Measurements from ENCODE around the gene FAM131A.

FAM131A gene

DNA sequence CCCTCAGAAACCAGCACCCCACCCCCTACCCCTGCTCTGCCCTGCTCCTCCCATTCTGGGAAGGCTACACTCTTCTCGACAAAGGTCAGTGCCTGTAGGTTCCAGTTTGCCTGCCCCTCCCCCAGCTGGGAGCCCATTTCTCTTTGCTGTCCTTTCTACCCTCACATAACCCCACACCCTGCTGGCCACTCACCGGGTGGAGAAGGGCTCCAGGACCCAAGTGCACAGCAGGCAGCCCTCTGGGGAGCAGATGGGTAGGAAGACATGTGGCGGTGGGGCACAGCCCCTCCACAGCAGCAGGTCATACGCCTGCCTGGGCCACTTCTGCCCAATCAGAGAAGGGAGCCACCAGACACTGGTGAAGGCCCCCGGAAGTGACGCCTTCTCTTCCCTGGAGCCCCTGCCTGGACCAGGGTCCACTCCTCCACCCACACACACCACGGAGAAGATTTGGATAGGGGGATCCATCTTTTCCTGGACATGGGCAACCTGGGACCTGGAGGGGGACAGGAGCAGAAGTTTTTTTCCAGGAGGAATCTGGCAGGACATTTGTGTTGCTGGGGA lies 40.6 kb downstream of the FAM131A start, which contains the start of gene THPO:
TSS of gene THPO (minus strand) at position 326 of the 564 bp plus-strand sequence. CDS start 1,948 bp downstream, outside the sequence.
- DNase-seq (ENCODE audit: low read depth, low spot score), result no peak

DNA sequence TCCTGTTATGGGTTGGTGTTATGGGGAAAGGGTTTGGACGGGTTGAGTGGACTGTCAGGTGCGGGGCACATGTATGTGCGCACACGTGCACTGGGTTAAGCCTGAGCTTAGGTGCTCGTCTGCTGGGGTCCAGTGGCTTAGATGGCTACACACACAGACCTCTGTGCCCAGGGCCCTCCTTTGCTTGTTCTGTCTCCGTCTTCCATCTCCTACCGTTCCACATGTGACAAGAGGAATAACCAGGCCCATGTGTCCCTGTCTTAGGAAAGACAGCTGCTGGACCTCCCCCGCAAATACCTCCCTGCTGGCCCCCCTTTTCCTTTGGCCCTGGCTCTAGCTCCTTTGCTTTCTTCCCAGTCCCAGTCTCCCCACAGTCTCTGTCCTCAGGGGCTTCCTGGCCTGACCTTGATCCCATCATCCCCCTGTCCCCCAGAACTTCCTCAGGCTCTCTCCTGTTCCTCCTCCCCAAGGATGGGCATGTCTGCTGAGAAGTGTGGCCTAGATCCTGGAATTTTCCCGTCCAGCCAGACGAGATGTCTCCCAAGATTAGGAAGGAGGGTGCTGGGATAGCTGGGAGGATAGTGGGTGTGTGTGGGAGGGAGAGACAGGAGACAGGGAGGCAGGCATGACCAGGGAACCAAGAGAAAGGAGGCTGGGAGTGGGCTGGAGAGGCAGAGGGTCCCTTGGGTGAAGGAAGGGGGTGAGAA lies 41.4 kb downstream of the FAM131A start:
- no peak for DNase-seq (ENCODE audit: low read depth, low spot score)

DNA sequence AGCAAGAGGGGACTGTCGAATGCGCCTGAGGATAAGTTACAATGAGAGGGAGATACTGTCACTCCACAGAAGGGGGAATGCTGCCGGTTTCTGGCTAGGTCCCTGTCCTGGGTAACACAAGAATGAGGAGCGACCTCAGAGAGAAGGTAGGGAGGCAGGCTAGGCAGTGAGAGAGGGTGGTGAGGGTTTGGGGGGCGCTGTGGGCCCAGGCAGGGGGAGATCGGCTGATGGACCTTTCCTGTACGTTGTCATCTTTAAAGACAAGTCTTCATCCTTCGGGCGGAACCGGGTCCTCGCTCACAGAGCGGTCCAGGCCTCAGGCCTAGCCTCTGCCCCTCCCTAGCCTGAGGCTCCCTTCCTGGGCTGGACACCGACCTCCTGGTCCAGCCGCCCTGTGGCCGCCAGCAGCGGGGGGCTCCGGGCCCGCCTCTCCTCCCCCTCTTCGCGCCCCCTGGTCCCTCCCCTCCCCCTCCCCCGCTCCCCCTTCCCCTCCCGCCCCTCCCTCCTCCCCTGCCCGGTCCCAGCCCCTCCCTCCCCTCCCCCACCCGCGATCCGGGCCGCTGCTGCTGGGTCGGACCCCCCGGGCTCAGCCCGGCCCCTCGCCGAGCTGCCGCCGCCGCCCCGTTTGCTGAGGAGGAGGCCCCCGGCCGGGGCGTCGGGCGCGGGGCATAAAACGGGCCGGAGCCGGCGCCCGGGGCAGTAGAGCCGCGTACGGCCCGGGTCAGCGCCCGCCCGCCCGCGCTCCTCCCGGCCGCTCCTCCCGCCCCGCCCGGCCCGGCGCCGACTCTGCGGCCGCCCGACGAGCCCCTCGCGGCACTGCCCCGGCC lies 42.2 kb downstream of the FAM131A start, which contains the start of gene CHRD:
TSS of gene CHRD (plus strand) at position 697 of the 827 bp plus-strand sequence. CDS start 265 bp downstream, outside the sequence.
- DNase-seq (ENCODE audit: low read depth, low spot score), result no peak

DNA sequence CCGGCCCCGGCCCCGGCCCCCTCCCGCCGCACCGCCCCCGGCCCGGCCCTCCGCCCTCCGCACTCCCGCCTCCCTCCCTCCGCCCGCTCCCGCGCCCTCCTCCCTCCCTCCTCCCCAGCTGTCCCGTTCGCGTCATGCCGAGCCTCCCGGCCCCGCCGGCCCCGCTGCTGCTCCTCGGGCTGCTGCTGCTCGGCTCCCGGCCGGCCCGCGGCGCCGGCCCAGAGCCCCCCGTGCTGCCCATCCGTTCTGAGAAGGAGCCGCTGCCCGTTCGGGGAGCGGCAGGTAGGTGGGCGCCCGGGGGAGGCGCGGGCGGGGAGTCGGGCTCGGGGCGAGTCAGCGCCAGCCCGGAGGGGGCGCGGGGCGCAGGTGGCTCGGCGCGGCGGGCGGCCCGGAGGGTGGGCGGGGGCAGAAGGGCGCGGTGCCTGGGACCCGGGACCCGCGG lies 42.8 kb downstream of the FAM131A start:
- no peak for DNase-seq (ENCODE audit: low read depth, low spot score)

DNA sequence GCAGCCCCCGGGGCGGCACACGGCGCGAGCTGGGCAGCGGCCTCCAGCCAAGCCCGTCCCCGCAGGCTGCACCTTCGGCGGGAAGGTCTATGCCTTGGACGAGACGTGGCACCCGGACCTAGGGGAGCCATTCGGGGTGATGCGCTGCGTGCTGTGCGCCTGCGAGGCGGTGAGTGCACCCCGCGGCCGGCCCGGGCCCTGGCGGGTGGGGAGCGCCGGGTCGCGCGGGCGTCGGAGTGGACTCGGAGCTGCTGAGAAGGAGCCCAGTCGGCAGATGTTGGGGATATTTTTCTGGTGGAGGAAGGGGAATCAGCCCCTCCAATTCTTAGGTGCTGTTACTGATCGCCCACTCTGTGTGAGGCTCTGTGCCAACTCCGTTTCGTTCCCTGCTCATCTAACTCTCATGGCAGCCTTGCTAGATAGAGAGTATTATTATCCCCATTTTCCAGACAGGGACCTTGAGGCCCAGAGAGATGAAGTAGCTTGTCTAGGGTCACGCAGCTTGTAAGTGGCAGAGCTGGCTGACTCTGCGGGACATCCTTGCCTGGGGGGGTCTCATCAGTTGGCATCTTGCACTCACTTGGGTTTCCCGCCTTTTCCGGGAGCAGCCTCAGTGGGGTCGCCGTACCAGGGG lies 43.3 kb downstream of the FAM131A start:
- no peak for DNase-seq (ENCODE audit: low read depth, low spot score)

DNA sequence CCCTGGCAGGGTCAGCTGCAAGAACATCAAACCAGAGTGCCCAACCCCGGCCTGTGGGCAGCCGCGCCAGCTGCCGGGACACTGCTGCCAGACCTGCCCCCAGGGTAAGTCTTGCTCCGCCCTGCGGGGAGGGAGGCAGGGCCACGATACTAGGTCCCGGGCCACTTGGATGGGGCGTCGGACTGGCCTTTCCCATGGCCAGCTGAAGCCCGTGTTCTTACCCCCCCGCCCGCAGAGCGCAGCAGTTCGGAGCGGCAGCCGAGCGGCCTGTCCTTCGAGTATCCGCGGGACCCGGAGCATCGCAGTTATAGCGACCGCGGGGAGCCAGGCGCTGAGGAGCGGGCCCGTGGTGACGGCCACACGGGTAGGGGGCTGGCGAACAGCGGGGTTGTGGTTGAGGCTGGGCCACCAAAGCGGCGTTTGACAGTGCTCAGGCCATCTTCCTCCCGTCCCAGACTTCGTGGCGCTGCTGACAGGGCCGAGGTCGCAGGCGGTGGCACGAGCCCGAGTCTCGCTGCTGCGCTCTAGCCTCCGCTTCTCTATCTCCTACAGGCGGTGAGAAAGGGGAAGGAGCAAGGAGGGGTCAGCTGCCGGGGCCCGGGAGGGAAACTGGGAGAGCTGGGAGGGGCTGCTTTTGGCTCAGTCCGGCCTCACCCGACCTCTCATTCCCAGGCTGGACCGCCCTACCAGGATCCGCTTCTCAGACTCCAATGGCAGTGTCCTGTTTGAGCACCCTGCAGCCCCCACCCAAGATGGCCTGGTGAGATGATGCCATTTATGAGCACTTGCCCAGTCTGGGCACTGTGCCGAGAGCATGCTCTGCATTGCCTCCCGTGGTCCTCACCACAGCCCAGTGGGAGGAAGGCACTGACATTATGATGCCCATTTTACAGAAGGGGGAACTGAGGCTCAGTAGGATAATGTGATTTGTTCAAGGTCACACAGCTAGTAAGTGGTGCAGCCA lies 44.1 kb downstream of the FAM131A start:
- DNase-seq (ENCODE audit: low read depth, low spot score), result no peak

DNA sequence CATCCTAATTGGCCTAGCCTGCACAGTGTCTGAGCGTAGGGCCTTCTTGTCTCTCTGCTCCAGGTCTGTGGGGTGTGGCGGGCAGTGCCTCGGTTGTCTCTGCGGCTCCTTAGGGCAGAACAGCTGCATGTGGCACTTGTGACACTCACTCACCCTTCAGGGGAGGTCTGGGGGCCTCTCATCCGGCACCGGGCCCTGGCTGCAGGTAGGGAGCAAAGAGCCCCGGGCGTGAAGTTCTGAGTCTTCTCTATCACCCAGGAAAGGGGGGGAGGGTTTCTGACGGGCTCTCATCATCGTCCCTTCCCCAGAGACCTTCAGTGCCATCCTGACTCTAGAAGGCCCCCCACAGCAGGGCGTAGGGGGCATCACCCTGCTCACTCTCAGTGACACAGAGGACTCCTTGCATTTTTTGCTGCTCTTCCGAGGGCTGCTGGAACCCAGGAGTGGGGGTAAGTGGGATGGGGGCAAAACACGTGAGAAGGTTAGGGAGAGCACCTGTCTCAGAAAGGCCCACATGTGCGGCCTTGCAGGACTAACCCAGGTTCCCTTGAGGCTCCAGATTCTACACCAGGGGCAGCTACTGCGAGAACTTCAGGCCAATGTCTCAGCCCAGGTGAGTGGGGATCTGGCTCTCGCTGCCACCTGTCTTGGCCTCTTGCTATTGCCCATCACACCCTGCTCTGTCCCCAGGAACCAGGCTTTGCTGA lies 45.1 kb downstream of the FAM131A start:
- DNase-seq (ENCODE audit: low read depth, low spot score), result no peak

DNA sequence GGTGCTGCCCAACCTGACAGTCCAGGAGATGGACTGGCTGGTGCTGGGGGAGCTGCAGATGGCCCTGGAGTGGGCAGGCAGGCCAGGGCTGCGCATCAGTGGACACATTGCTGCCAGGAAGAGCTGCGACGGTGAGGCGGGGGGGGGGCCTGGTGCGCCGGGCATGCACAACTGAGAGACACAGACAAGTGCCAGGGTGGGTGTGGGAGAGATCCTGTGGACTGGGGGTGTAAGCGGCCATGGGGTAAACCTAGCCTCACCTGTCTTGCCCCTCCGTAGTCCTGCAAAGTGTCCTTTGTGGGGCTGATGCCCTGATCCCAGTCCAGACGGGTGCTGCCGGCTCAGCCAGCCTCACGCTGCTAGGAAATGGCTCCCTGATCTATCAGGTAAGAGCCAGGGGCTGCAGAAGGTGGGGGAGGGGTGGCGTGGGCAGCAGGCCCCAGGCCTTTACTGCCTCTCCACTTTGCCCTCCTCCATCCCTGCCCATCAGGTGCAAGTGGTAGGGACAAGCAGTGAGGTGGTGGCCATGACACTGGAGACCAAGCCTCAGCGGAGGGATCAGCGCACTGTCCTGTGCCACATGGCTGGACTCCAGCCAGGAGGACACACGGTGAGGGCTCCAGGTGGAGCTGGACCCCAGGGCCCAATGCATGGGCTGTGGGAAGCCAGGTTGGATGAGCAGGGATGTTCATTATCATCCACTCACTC lies 45.8 kb downstream of the FAM131A start:
- DNase-seq (ENCODE audit: low read depth, low spot score), result no peak

DNA sequence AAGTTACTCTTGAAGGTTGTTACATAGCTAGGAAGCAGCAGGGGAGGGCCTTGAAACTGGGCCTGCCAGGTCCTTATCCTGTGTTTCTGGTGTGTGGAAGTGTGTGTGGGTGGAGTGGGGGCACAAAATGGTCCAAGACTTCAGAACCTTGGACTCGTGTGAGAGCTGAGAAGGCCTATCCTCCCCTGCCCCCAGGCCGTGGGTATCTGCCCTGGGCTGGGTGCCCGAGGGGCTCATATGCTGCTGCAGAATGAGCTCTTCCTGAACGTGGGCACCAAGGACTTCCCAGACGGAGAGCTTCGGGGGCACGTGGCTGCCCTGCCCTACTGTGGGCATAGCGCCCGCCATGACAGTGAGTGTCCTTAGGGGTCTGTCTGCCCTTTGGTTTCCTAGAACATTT lies 46.9 kb downstream of the FAM131A start:
- no peak for DNase-seq (ENCODE audit: low read depth, low spot score)

DNA sequence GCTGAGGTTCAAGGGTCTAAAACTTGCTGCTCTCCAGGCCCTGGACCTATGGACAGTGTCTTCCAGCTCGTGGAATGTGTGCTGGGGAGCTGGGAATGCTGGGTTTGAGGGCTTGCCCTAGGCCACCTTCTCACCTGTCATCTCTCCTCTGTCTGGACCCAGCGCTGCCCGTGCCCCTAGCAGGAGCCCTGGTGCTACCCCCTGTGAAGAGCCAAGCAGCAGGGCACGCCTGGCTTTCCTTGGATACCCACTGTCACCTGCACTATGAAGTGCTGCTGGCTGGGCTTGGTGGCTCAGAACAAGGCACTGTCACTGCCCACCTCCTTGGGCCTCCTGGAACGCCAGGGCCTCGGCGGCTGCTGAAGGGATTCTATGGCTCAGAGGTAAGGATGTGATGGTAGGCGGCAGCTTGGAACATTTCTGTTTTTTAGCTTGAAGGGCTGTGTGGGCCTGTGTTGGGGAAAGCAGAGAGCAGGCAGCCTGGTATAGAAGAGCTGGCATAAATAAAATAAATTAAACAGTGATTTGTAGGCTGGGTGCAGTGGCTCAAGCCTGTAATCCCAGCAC lies 47.5 kb downstream of the FAM131A start:
- DNase-seq (ENCODE audit: low read depth, low spot score), result no peak

DNA sequence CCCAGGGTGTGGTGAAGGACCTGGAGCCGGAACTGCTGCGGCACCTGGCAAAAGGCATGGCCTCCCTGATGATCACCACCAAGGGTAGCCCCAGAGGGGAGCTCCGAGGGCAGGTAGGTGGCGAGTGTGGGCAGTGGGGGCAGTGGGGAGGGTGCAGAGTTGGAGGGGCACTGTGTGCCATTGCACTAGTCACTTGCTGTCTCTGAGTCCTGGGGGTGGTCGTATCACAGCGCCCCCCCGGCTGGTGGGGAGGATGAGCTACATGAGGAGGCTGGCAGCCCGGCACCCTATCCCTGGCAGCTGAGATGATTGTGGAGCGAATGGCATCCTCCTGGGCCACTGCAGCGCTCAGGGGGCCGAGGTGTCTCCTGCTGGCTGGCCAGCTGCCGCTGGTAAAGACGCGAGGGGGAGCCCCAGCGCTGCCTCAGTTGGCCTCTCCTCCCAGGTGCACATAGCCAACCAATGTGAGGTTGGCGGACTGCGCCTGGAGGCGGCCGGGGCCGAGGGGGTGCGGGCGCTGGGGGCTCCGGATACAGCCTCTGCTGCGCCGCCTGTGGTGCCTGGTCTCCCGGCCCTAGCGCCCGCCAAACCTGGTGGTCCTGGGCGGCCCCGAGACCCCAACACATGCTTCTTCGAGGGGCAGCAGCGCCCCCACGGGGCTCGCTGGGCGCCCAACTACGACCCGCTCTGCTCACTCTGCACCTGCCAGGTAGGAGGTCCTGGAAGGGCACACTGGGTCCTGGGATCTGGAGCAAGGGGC lies 48.8 kb downstream of the FAM131A start:
- no peak for DNase-seq (ENCODE audit: low read depth, low spot score)

DNA sequence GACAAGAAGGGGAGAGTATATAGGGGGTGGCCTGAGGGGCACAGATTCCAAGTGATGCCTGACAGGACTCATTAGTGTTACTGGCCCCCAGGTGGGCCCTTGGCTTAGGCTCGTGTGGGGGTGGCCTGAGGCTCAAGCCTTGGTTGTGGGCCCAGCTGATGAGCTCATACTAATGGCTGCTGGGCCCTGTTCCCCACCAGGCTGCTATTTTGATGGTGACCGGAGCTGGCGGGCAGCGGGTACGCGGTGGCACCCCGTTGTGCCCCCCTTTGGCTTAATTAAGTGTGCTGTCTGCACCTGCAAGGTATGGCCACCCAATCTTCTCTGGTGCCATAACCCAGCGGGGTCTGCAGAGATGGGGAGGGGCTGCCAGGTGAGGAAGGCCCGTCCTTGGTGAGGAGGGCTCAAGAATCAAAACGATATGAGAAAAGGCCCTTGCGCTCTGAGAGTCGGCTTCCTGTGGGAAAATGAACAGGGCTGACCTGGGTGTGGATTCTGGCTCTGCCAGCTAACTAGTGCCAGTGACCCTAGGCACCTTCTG lies 49.8 kb downstream of the FAM131A start:
- no peak for DNase-seq (ENCODE audit: low read depth, low spot score)

DNA sequence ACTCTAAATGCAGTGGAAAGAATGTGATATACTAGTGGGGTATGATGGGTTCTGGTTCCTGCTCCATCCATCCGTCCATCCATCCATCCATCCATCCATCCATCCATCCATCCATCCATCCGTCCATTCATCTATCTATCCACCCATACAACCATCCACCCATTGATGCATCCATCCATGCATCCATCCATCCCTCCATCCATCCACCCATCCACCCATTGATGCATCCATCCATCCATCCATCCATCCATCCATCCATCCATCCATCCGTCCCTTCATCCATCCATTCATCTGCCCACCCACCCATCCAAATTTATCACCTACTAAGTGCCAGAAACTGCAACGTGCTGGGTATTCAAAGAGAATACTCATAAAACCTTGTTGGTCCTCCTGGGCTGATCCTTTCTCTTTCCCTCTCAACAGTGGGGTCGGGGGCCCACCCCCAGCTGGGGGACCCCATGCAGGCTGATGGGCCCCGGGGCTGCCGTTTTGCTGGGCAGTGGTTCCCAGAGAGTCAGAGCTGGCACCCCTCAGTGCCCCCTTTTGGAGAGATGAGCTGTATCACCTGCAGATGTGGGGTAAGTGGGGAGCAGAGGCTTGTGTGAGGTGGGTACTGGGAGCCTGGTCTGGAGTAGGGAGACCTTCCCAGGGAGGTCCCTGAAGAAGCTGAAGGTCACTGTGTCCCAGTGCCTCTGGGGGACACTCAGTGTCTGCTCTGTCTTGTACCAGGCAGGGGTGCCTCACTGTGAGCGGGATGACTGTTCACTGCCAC lies 51.0 kb downstream of the FAM131A start:
- no peak for DNase-seq (ENCODE audit: low read depth, low spot score)

DNA sequence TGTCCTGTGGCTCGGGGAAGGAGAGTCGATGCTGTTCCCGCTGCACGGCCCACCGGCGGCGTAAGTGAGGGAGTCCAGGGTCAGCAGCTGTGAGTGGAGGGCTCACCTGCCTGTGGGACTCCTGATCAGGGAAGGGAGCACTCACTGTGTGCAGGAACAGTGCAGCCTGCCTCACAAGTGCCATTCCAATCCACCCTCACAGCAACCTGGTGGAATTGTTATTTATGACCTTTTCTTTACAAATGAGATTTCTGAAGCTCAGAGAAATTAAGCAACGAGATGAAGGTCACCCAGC lies 51.5 kb downstream of the FAM131A start:
- DNase-seq (ENCODE audit: low read depth, low spot score), result no peak

DNA sequence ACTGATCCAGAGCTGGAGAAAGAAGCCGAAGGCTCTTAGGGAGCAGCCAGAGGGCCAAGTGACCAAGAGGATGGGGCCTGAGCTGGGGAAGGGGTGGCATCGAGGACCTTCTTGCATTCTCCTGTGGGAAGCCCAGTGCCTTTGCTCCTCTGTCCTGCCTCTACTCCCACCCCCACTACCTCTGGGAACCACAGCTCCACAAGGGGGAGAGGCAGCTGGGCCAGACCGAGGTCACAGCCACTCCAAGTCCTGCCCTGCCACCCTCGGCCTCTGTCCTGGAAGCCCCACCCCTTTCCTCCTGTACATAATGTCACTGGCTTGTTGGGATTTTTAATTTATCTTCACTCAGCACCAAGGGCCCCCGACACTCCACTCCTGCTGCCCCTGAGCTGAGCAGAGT lies 52.0 kb downstream of the FAM131A start:
- DNase-seq (ENCODE audit: low read depth, low spot score), result no peak

DNA sequence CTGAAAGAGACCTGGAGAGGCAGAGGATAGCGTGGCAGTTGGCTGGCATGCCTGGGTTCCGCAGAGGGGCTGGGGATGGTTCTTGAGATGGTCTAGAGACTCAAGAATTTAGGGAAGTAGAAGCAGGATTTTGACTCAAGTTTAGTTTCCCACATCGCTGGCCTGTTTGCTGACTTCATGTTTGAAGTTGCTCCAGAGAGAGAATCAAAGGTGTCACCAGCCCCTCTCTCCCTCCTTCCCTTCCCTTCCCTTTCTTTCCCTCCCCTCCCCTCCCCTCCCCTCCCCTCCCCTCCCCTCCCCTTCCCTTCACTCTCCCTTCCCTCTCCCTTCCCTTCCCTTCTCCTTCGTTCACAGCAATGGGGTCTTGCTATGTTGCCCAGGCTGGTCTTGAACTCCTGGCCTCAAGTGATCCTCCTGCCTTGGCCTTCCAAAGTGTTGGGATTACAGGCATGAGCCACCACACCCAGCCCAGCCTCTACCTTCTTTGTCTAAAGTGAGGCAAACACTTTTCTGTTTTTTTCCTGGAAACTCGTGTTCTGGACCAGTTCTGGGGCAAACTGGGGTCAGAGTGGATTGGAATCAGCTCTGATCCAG lies 52.6 kb downstream of the FAM131A start:
- DNase-seq (ENCODE audit: low read depth, low spot score), result no peak

DNA sequence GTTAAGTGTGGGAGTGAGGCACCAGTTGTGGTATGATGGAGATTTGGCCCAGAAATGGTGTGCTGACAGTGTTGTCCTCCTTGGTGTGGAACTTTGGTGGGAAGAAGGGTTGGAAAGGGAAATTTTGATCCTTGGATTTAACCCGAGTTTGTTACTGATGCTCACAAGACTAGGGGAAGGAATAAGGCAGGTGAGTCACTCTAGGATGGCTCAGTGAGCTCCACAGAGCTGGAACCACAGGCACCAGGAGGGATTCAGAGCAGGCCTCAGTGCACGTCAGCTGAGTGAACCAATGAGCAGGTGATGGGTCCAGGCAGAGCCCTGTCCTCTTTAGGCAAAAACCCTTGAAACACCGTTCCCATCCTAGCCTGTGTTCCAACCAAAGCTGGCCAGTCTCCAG lies 53.9 kb downstream of the FAM131A start:
- no peak for DNase-seq (ENCODE audit: low read depth, low spot score)

All from smooth muscle cell of the brain vasculature (primary cell).